ENCODE data around the gene ADORA3. TPM values are rescaled to one million over a fixed set of nuclear protein-coding genes. Genes with fewer than 3 reads are reported as not detected.
A peak's percentile ranks its signal among the peaks of the same experiment; 100 is the strongest.

ADORA3 gene
- total RNA-seq, 2 experiments from 2014 or later: 0.17 TPM; not detected in 1

GRCh38 chr1:111513410-111514020 lies 10.1 kb upstream of the ADORA3 start:
- Histone ChIP-seq H3K36me3 (ENCODE audit: insufficient read depth, low read length) (no peaks in the 10 kb centered on the region), H3K9me3 (ENCODE audit: low read length) (no peaks in the 10 kb centered on the region), H3K79me2 (ENCODE audit: insufficient read depth, low read depth, low read length) (no peaks in the 10 kb centered on the region), H3K4me2 (ENCODE audit: low read length) (no peak overlapping the region), H4K20me1 (ENCODE audit: insufficient read depth, low read length) (no peaks in the 10 kb centered on the region), H3K4me1 (ENCODE audit: insufficient read depth, low read length, poor library complexity, severe bottlenecking) (peaks cover 58% of the 10 kb centered on the region), H3K27ac (ENCODE audit: low read depth, low read length, poor library complexity, severe bottlenecking) (no peak overlapping the region), H2AFZ (ENCODE audit: low read length) (peak overlapping the region; percentile 15; the same call in 1 of the 2 replicates), H3K4me3 (ENCODE audit: low read depth, low read length, poor library complexity, severe bottlenecking) (no peak overlapping the region), H3K9me2 (ENCODE audit: insufficient read depth, low read length) (no peaks in the 10 kb centered on the region)
- ChIA-PET CTCF (ENCODE audit: unreplicated experiment) (no interaction called here), POLR2A (interaction anchor here (0.6 kb wide), 1 partner anchor 372 kb away, joined by 5 read pairs; no protein-coding TSS in a partner anchor)
- intact Hi-C loops (cut with micrococcal nuclease; ENCODE audit: unreplicated experiment): no loop called here
- DNase-seq (ENCODE audit: low spot score): no peak
- TF ChIP-seq EZH2phosphoT487 (IDR thresholded peaks at IDR 0.05; ENCODE audit: borderline replicate concordance, low read depth, low read length): no peak
- TF ChIP-seq CTCF (conservative IDR thresholded peaks at IDR 0.05; ENCODE audit: low read length): no peak
- no TSS peak for BruUV-seq (replicated peaks)

- Histone ChIP-seq H3K9me2 (ENCODE audit: insufficient read depth, low read length) (no peaks in the 10 kb centered on the region), H3K36me3 (ENCODE audit: insufficient read depth, low read length) (no peaks in the 10 kb centered on the region), H2AFZ (ENCODE audit: low read length) (no peak overlapping the region), H4K20me1 (ENCODE audit: insufficient read depth, low read length) (no peaks in the 10 kb centered on the region), H3K4me3 (ENCODE audit: low read depth, low read length, poor library complexity, severe bottlenecking) (no peak overlapping the region), H3K4me2 (ENCODE audit: low read length) (no peak overlapping the region), H3K9me3 (ENCODE audit: low read length) (no peaks in the 10 kb centered on the region), H3K79me2 (ENCODE audit: insufficient read depth, low read depth, low read length) (no peaks in the 10 kb centered on the region), H3K4me1 (ENCODE audit: insufficient read depth, low read length, poor library complexity, severe bottlenecking) (peaks cover 57% of the 10 kb centered on the region), H3K27ac (ENCODE audit: low read depth, low read length, poor library complexity, severe bottlenecking) (no peak overlapping the region)
- intact Hi-C loops (cut with micrococcal nuclease; ENCODE audit: unreplicated experiment): no loop called here
- CTCF ChIA-PET (ENCODE audit: unreplicated experiment): no interaction called here
- no TSS peak for BruUV-seq (replicated peaks)
- POLR2A ChIA-PET: interaction anchor here (1.4 kb wide), 1 partner anchor 28 kb away, joined by 3 read pairs; no protein-coding TSS in a partner anchor
- TF ChIP-seq EZH2phosphoT487 (IDR thresholded peaks at IDR 0.05; ENCODE audit: borderline replicate concordance, low read depth, low read length) (no peak), CTCF (conservative IDR thresholded peaks at IDR 0.05; ENCODE audit: low read length) (no peak)
- DNase-seq (ENCODE audit: low spot score): no peak
Observed at GRCh38 chr1:111512931-111513330, 9.5 kb upstream of the ADORA3 start.
